ENCODE data around the gene RBM20.

DNA sequence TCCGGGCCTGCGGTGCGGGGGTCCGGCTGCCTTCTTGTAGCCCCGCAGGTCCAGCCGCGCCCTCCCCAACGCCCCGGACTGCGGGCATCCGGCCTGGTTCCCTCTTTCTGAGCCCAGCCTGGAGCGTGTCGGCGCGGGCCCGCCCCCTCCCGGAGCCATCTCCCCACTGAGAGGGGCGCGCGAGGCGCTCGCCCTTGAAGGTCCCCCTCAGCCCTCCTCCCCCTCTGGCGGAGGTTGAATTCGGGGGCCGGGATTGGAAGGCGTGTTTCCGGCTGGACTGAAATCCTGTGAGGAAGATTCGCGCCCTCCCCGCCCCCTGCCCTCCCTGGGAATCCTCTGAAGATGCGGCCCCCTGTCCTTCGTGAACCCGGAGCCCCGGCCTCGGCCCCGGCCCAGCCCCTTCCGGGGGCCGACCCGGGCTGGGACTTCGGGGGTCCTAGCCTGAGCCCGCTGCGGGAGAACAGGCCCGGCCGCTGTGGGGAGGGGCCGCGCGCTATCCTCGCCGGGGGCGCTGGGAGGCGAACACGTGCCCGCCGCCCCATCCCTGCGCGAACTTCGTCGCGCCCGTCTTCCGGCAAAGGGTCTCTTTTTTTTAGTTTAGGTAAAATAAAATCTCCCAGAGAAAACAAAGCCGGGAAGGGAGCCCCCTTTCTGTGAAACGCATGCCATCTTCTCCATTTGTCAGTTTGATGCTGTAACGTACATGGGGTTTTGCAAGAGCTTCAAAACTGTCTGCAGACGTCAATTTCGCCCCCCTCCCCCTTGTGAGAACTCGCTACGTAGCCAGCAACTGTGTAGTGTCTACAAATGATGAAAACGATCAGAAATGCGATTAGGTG, 228.2 kb downstream of the RBM20 start:
- TF ChIP-seq CTCF (IDR thresholded peaks at IDR 0.05): peak; percentile 44
- peak; percentile 27; the same call in 1 of the 2 replicates for TF ChIP-seq POLR2AphosphoS5 (IDR thresholded peaks at IDR 0.05; ENCODE audit: low read depth, low read length)
- no peak for TF ChIP-seq REST (IDR thresholded peaks at IDR 0.05; ENCODE audit: insufficient read depth in 1 of 2, low read depth in 2 of 2, low read length in 1 of 2)
- 0 out of 2 replicates have a peak, but pooled peaks have one; percentile 18 for TF ChIP-seq TCF7L2 (IDR thresholded peaks at IDR 0.05; ENCODE audit: low read depth, low read length)
- TF ChIP-seq SIN3A (IDR thresholded peaks at IDR 0.05; ENCODE audit: borderline replicate concordance, insufficient read depth, low read depth, low read length): no peak

Measured in Panc1 (cell line).